SKM-1 (cell line): ENCODE results near the gene LIMS2.

Experiments used
- DNase-seq: peaks from one replicate; lab custom pipeline; 2025; ENCODE audit not compliant: unreplicated experiment; lab: John Stamatoyannopoulos, UW

LIMS2 gene

DNA sequence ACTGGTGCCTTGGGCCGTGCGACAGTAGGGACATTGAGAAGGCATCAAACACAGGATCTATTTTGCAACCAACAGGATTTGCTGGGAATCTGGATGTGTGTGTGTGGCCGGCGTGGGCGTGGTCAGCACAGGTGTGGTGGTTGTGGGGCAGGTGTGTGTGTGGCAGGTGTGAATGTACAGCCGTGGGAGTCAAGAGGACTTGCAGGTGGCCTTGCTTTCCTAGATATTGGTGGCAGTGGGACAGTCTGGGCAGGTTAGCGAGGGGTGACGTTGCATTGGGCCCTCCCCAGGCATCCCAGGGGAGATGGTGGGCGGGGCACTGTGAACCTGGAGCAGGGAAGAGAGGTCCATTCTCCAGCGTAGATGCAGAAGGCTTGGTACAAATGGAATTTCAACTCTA is 3.2 kb upstream of the LIMS2 start:
- DNase-seq, result no peak

GRCh38 chr2:127676906-127677305 is 1.6 kb upstream of the LIMS2 start:
- DNase-seq, result no peak

DNA sequence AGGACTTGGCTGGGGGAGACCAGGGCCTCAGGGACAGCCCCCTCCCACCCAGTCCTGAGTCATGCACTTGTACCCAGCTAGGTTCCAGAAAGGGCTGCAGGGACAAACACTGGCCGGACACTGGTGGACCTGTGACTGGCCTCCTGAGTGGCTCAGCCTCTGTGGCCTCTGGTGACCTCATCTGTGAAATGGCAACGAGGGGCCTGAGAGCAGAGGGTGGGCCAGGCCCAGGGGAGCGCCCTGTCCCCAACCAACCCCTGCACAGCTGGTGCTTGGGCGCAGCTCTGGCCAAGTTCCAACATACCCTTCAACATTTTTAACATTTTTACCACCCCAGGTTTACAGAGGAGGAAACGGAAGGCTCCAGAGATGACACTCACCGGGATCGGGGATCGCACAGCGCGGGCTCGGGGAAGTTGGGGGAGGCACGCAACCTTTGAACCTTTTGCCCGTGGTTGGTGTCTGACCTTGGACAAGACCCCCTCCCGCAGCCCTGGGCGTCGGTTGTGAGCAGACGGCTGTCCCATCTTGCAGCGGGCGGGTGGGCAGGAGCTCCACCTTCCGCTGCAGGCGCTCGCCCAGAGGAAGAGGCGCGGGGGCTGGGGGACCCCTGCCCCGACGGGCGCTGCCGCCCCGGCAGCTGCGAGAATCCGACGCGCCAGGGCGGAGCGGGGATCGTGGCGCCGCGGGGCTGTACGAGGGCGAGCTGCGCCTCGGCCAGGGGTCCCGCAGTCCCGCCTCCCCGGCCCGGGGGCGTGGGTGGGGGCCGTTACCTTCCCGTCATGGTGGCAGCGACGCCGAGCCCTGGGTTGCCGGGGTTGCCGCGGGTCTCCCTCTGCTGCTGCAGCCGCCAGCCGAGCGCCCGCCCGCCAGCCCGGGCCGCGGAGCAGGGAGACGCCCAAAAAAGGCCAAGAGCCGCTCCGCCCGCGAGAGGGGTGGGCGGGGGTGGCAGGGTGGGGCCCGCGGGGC is 805 bp downstream of the LIMS2 start:
- no peak for DNase-seq

DNA sequence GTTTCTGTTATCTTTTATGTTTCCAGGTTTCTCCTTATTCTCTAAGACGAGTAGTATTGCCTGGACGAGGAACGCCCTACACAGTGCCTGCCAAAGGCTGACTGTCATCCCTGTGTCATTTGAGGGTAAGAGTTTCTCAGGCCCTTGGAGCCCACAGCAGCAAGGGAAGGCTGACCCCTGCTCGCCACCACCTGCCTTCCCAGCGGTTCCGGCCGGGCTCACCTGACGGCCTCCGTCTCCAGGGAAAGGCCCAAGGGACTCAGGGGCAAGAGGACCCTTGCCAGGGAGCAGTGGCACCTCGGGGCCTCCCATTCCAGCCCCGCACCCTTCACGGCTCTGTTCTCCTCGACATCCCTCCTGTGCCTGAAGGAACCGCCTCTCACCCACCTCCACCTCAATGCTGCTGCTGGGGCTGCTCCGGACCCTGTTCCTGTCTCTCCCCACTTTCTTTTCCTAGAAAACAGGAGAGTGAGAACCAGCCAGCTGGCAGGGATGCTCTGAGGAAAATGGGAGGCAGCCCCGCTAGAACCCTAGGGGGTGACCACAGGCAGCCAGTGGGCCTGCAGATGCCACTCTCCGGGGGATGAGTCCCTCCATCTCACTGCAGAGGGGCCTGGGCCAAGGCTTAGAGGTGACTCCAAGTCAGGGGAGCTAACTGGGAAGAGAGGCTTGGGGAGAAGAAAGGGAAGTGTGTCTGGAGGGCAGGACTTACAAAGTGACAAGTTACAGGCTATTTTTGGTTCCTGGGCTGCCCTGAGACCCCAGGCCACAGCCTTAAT is 1.9 kb downstream of the LIMS2 start:
- DNase-seq, result no peak

GRCh38 chr2:127672341-127673224 is 2.7 kb downstream of the LIMS2 start:
- DNase-seq, result no peak

GRCh38 chr2:127671557-127672302 is 3.6 kb downstream of the LIMS2 start:
- no peak for DNase-seq

DNA sequence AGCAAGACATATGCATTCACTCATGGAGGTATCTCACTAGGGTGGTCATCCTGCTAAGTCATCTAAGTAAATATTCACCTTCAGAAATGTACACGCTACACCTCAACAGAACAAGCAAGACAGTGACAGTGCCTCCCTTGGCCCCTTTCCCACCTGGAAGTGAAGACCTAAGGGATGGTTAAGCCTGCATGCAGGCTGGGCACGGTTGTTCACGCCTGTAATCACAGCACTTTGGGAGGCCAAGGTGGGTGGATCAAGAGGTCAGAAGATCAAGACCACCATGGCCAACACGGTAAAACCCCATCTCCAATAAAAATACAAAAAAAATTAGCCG is 4.4 kb downstream of the LIMS2 start:
- DNase-seq, result no peak

- no peak for DNase-seq
Observed at GRCh38 chr2:127670055-127670956, 5.0 kb downstream of the LIMS2 start.

- DNase-seq, result no peak
Observed at GRCh38 chr2:127669056-127669455, 6.3 kb downstream of the LIMS2 start.

DNA sequence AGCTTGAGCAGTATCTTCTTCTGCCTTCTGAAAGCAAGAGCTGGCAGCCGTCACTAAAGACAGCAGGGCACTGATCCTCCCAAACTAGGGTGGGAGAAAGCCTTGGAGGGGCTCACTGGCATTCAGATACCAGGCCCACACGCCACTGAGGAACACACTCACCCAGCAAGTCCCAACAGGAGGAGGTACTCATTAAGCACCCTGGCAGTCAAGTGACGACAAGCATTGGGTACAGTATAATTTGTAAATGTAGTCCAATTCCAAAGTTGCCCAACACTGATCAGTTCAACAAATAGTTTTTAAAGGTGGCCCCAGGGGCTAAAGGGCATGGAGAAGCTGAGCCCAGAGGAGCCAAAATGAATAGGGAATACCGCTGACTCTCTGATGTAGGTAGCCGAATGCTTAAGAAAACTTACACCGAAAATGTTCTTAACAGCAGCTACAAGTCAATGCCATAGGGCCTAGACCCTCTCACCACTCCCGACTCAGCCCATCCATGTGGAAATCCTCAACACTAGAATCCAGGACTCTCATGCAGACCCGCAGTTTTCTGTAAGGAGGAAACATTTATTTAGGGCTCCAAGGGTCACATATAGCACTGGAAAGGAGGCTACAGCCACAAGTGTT is 9.9 kb downstream of the LIMS2 start:
- DNase-seq, result no peak

- DNase-seq, result no peak
Observed at GRCh38 chr2:127664895-127665225, 10.5 kb downstream of the LIMS2 start.

DNA sequence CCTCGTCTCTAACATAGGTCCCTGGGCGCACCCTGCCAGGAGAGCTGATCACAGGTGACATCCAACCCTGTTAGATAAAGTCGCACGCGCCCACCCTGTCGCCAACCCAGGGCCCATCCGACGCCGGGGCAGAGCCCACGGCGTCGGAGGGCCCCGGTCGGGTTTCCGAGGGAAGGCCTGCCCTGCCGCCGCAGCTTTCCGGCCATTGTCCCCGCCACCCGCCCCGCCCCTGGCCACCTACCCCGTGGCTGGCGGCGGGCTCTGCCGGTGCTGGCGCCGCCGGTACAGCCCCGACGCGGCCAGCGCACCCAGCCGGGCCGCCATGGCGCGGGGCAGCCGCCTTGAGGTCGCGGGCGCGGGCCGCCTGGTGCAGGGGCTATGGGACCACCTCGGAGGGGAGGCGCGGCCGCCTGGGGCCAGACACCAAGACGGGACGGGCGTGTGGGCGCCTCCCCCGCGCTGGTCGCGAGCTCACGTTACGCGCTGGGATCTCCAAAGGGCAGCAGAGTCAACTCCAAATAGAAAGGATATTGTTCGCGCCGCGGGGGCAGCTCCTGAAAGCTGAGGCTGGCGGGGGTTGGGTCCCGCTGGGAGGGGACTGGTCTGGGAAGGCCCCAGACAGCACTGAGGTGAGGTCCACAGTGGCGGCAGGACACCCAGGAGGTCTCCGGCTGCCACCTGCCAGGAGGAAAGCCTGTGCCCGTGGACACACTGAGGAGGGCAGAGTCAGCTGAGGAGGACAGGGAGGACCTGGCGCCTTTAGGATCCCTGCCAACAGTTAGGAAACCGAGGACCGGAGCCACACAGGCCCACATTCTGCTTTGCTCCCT is 11.1 kb downstream of the LIMS2 start:
- DNase-seq, result no peak

DNA sequence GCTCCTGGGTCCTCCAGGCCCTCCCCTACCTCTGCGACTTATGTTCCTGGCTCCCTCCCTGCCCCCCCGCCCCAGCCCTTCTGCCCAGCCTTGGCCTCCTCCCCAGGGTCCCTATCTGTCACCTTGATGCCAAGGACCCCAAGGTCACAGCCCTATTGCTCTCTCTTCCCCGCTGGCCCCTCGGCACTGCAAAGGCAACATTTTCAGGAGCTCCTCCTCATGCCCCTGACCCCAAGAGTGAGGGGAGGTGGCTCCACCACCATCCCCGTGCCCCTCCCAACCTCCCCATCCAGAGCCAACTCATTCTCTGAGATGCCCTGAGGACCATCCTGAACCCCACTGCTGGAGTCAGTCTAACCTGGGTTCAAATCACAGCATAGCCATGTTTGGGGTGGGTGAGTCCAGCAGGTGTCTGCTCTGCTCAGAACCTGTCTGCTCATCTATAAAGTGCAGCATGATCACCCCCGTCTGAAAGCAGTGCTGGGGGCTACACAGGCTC is 11.7 kb downstream of the LIMS2 start:
- no peak for DNase-seq

GRCh38 chr2:127662937-127663565 is 12.3 kb downstream of the LIMS2 start:
- no peak for DNase-seq

GRCh38 chr2:127661949-127662510 is 13.3 kb downstream of the LIMS2 start:
- DNase-seq, result no peak

- DNase-seq, result no peak
Observed at GRCh38 chr2:127661072-127661649, 14.2 kb downstream of the LIMS2 start.

- DNase-seq, result no peak
Observed at GRCh38 chr2:127660291-127660578, 15.1 kb downstream of the LIMS2 start.
